ENCODE data around the gene EPM2A.

DNA sequence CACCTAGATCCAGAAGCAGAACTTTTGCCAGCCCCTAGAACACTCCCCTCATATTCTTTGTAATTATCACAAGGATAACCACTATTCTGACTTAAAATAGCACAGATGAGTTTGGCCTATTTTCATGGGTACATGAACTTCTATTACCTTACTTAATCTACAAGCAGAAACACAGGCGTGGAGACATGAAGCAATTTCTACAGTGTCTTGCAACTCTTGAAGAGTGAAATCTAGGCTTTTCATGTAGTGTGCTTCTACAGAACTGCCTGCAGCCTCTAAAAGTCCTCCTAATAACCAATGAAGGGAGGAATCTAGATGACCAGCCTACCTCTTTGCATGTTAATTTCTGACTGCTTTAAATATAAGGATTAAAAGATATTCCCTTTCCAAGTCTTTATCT is 82.7 kb downstream of the EPM2A start:
- no peak for TF ChIP-seq CTCF (IDR thresholded peaks at IDR 0.05; ENCODE audit: poor library complexity)
- TF ChIP-seq EZH2 (IDR thresholded peaks at IDR 0.05; ENCODE audit: borderline replicate concordance): no peak
